GM18951 (cell line): Measurements from ENCODE around the gene CDH12.
"Not testable (repeated sequence)": the region's sequence is repeated elsewhere in the genome, so short reads cannot be mapped to it uniquely, and the experiment has no call there.

Experiments
- POLR2A ChIP-seq: IDR thresholded peaks from 4 replicates; pipeline ENCODE4 v1.6.1; 2011; ENCODE audit warnings: mild to moderate bottlenecking; ENCODE audit not compliant: insufficient read length, insufficient read depth; ENCODE audit errors: extremely low read depth
- in situ Hi-C: fragments of 300-500 bp; cut with MboI; formaldehyde crosslinking; loops from one replicate; pipeline ENCODE4 v1.12.0; 2022; ENCODE audit warnings: low sequenced_read_pairs, mixed read lengths, inconsistent platforms; ENCODE audit not compliant: unreplicated experiment

CDH12 gene

DNA sequence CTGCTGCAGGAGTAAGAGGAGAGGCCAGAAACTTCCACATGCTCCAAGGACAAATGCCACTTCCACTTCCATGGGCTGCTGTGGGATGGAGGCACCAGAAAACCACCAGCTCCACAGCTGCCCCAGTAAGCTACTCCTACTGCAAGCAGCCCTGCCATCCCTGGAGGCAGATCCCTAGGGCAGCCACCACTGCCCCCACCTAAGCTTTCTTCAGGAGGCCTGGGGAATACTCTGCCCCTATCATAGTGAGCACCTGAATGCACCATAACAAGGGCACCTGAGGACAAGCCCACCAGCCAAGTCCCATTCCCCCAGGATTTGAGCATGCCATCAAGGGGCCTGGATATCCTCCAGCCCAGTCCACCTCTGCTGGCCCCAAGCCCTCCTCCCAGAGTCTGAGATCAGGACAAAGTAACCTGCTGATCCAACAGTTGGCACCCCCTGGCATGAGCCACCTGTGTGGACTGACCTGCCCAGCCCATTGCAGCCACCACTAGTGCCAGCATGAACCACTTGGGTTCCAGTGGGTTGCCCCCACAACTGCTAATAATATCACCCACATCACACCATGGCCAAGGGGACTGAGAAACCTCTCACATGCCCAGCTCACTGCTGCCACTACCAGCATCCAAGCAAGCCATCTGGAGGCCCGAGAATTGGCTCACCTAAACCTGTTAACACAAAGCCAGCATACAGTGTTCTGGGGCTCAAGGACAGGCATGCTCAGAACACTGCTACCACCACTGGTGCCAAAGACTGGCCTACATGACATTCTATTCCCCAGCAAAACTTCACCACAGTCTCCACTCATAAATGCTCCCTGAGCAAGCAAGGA, 480.1 kb downstream of the CDH12 start:
- TF ChIP-seq POLR2A = no peak
- in situ Hi-C loops = no loop called here

DNA sequence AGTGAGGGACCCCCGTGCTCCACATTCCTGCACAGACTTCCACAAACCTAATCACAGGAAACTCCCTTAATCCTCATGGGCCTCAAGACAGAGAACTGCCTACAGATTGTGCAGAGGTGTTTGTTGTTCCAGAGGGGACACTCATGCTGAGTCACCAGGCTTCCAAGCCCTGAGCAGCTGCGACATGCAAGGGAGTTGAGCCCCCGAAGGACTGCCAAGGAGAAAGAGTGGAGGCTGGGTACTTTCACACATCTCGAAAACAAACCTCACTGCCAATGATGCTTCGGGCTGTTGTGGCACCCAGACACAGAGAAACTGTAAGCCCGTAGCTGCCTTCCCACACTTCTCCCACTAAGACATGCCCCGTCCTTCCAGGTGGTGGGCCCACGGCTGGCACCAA, 480.8 kb downstream of the CDH12 start:
- TF ChIP-seq POLR2A = no peak
- in situ Hi-C loops = no loop called here

DNA sequence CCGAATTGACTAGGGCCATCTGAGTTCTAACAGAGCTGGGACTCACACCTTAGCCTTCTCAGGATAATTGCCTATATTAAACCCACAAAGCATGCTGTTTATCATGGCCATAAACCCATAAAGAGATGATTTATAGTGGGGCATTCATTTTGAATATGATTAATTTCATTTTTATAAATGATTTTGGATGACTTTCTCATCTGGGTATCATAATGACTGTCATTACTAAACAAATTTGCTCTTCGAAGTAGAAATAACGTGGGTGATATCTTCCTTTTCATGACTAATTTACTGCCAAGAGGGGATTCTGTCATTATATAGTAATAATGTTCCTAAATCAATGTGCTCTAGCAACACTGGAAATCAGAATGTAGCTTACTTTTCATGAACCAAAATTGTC, 498.2 kb downstream of the CDH12 start:
- in situ Hi-C loops = no loop called here
- no peak for TF ChIP-seq POLR2A

DNA sequence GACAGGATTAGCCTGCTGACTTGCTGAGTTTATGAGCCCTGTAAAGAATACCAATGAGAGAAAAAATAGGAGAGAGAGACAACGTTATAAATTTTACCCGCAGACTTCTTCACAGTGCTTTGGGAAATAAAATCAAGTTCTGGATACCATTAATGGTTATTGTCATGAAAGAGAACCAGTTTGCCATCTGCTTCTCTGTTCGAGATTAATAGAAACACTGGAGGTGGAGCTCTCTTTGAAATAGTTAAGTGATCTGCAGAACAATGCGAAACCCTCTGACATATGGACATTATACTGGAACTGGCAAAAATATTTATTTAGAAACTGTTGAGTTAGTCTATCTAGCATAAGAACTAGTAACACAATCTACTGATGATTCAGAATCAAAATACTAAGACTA, 500.7 kb downstream of the CDH12 start:
- no peak for TF ChIP-seq POLR2A

DNA sequence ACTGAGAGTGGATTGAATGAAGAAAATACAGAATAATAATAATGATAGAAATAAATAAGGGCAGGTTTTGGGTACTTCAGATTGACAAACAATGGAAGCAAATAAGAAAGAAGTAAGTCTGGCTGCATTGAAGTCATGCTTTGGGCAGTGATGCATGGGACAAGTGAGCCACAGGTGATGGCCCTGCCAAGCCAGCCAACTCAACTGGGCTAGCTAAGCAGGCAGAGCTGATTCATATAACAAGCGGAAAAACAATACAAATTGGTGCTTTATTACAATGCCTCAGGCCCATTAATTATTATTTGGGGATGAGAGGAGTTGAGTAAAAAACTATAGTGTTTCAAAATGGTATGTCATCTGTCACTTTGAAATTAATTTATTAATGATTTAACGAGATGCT, 502.0 kb downstream of the CDH12 start:
- in situ Hi-C loops = no loop called here
- TF ChIP-seq POLR2A = no peak

More for the DNA sequence above, 500.7 kb downstream of the CDH12 start:
- in situ Hi-C loops = no loop called here

DNA sequence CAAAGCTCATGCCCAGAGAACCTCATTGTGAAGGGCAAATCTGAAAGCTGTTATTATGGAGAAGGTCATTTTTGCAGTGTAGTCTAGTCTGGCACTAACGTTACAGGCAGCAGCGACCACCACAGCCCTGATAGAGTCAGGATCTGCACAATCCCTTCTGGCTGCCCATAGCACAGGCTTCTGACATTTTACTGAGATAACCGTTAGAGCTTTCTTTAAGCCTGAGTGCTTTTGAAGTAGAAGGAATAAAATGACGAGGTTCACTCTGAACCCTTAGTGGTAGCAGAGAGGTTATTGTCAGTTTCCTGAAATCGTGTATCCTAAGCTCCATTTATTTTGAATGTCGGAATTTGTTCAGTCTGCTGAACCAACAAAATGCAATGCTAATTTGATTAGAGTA, 505.1 kb downstream of the CDH12 start:
- in situ Hi-C loops = no loop called here
- no peak for TF ChIP-seq POLR2A

DNA sequence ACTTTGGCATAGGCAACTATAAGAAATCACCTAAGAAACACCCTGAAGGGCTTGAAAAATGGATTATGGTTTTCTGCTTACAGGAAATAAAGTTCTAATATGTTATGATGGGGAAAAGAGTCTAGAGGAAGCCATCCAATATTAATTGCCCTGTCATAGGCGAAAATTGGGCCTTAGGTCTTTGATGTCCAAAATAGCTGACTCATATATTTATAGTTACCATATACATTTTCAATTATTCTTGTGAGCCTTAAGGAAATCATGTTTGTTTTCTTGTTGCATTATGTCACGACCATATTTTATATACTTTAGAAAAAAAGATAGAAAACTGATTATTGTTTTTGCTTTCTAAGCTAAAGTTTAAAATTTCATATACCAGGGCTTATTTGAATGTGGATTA, 509.1 kb downstream of the CDH12 start:
- in situ Hi-C loops = no loop called here

DNA sequence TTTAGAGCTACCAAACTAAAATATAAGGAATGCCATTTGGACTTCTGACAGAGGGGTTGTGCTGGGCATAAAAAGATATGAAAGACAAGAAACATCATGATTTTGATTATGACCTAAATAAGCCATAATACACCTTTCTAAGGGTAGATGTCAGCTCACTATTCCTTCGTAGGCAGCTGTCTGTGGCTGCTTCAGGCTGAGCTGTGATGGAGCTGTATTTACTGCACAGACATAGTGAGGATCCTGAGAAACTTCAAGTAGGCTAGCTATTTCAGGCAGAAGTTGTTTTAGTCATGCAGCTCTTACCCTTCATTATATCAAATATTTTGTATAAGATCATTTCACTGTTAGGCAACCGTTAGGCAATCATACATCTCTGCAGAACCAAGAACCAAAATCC, 511.7 kb downstream of the CDH12 start:
- in situ Hi-C loops = no loop called here
- TF ChIP-seq POLR2A = no peak

More for the DNA sequence above, 509.1 kb downstream of the CDH12 start:
- no peak for TF ChIP-seq POLR2A

DNA sequence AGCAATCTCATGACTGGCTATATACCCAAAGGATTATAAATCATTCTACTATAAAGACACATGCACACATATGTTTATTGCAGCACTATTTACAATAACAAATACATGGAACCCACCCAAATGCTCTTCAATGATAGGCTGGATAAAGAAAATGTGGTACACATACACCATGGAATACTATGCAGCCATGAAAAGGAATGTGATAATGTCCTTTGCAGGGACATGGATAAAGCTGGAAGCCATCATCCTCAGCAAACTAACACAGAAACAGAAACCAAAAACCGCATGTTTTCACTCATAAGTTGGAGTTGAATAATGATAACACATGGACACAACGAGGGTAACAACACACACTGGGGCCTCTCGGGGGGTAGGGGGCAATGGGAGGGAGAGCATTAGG, 520.2 kb downstream of the CDH12 start:
- in situ Hi-C loops = not testable (repeated sequence)

DNA sequence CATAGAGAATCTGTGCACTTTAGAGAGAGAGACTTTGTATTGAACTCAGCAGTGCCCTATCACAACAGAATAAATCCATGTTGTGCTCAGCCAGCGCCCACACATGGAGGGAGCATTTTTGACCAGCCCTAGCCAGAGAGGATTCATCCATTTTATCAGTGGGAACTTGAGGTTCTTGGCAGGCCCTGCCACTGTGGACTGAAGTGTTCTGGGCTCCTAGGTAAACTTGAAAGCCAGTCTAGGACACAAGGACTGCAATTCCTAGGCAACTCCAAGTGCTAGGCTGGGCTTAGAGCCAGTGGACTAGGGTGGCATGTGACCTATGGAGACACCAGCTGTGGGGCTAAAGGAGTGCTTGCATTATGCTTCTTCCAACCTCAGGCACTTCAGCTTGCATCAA, 523.5 kb downstream of the CDH12 start:
- TF ChIP-seq POLR2A = no peak

DNA sequence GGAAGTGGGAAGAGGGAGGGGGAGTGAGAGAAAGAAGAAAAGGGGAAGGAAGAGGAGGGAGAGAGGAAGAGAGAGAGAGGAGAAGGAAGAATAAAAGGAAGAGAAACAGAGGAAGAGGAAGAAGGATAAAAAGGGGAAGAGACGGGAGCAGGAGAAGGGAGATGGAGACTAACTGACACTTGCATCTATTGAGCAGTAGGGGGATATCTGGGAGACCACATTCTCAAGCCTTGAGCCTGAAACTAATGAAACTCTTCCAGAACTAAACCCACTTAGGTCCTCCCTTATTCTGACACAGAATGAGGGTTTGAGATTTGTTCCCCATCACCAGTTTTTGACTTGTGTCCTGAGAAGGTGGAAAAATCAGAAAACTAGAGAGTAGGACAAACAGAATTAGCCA, 533.3 kb downstream of the CDH12 start:
- no peak for TF ChIP-seq POLR2A
- in situ Hi-C loops = no loop called here

More for the DNA sequence above, 523.5 kb downstream of the CDH12 start:
- in situ Hi-C loops = no loop called here

DNA sequence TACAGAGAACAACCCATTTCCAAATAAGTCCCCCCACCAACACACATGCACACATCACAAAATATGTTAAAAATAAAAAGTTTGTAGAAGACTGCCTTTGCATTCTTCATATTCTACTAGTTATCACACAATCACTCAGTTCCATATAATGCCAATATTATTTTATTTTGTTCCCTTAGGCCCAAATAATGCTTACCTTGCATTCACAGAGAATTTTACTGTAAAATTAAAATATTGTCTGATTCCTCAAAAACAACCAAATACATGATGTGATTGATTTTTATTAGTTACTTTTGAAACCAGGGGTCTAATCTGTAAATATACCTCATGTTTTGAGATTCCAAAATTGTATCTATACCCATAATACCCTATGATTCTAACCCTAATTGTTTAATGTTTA, 536.9 kb downstream of the CDH12 start:
- TF ChIP-seq POLR2A = no peak
- in situ Hi-C loops = no loop called here

DNA sequence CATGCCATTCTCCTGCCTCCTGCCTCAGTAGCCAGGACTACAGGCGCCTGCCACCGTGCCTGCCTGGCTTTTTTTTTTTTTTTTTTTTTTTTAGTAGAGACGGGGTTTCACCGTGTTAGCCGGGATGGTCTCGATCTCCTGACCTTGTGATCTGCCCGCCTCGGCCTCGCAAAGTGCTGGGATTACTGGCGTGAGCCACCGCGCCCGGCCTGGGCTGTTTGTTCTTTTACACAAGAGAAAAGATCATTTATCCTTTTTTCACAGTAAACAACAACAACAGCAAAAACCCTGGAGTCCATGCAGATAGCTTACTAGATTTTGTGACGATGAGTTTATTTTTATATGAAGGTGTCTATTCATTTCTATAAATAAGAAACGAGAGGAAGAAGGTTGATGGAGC, 538.1 kb downstream of the CDH12 start:
- in situ Hi-C loops = not testable (repeated sequence)

DNA sequence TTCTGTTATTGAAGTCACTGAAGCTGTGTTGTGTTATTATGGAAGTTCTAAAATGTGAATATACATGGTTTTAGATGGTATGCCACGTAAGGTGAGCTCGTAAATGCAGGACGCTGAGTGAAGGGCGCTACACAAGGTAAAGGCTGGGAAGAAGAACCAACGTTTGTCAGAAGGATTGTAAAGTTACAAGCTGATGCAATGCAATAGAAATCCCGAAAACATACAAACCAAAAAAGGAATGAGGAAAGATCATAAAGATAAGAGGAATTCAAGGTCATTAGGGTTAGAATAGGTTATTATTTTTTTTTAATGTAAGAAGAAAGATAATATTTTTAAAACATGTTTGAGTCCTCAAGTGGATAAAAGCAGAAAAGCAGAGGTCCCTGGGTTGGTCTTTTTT, 538.6 kb downstream of the CDH12 start:
- no peak for TF ChIP-seq POLR2A
- in situ Hi-C loops = no loop called here

DNA sequence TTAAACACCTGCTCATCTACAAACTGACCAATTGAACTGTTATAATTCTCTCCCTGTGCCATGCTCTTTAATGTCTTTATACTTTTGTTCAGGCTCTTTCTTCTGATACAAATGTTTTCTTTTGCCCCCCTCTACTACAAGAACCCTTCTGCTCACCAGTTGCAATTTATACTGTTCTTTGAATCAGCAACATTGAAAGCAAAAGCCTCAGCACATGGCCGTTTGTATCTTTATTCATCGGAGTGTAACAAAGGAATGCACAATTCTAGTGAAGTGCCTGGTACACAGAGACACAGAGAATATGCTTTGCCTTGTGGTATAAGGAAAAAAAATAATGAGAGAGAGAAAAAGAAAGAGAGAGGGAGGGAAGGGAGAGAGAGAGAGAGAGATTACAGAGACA, 547.1 kb downstream of the CDH12 start:
- no peak for TF ChIP-seq POLR2A
- in situ Hi-C loops = no loop called here
